HG03565 (cell line): Measurements from ENCODE around the gene SENP8.
A peak's percentile ranks its signal among the peaks of the same experiment; 100 is the strongest.
"Not testable (repeated sequence)": the region's sequence is repeated elsewhere in the genome, so short reads cannot be mapped to it uniquely, and the experiment has no call there.

Experiments used
- ATAC-seq: cut with Tn5 transposase; IDR thresholded peaks from one replicate; pipeline ENCODE4 v1.9.1; 2021; ENCODE audit warnings: mild to moderate bottlenecking, moderate library complexity; ENCODE audit not compliant: unreplicated experiment

Gene SENP8

GRCh38 chr15:72154316-72154715 lies 36.1 kb downstream of the SENP8 start:
- no peak for ATAC-seq

- ATAC-seq: no peak
Observed at GRCh38 chr15:72155003-72155621, 36.9 kb downstream of the SENP8 start.

GRCh38 chr15:72155635-72156616 lies 37.7 kb downstream of the SENP8 start:
- ATAC-seq: peak; percentile 67

DNA sequence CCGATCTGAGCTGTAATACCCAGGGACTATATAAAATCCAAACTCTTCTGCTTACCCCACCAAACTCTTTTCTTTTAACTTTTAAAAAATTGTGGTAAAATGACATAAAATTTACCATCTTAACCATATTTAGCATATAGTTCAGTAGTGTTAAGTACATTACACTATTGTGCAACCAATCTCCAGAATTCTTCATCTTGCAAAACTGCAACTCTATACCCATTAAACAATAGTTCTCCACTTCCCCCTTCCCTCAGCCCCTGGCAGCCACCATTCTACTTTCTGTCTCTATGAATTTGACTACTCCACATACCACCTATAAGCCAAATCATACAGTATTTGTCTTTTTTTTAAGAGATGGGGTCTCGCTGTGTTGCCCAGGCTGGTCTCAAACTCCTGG lies 38.7 kb downstream of the SENP8 start:
- no peak for ATAC-seq

DNA sequence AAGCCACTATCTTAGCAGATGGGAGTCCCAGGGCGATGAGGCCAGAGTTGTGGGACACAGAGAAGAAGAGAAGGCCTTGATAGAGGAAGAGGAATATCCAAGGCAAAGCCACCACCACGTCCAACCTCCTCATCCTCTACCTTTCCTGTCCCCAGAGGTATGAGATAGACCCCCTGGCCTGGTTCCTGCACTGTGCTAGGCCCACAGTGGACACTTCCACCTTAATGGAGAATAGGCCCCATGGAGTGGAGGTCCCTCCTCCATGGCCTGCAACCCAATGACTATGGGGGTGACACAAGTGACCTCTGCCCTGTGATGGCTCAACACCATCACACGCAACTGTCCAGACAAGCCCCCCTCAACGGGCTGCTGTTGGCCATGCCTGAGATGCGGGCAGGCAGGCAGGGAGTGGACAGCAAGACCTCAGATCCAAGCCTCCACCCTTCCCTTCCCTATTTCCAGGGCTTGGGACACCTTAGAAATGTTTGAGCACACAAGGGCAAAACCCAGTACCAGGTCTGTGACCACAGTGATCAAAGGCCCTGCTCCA lies 42.6 kb downstream of the SENP8 start:
- no peak for ATAC-seq

GRCh38 chr15:72161361-72162132 lies 43.3 kb downstream of the SENP8 start:
- no peak for ATAC-seq

DNA sequence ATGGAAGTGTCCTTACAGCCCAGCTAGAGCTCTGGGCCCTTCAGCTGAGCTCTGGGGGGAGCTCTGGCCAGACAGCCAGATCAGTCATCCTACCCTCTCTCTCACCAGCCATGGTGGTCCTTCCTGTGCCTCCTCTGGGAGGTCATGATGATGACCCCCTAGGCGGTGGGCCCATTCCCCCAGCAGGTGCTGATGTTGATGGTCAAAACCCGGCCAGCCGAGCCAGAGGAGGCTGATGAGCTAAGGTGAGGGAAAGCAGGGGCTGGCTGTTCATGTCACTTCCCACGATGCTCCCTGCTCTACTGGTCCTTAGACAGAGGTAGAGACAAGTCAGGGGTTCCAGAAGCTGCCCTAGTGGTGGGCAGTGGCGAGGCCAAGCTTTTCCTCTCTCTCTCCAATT lies 44.4 kb downstream of the SENP8 start:
- ATAC-seq: no peak

- ATAC-seq: no peak
Observed at GRCh38 chr15:72163719-72164118, 45.5 kb downstream of the SENP8 start.

- no peak for ATAC-seq
Observed at GRCh38 chr15:72166716-72167417, 48.7 kb downstream of the SENP8 start.

DNA sequence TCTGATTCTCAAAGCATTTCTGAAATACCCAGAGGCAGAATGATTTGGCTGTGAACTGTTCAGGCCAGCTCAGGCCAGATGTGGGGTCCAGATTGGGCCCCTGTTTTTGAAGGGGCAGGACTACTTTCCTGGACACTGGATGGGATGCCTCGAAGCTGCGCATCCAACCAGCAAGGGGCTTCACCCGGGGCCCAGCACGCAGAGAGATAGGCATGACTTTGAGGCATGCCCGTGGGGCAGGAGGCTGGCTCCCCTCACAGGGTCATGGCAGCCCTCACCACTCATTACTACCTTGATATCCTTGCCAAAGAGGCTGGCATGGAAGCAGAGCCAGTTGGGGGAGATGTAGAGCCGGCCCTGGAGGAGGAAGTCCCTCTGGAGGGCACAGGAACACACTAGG lies 49.2 kb downstream of the SENP8 start:
- ATAC-seq: no peak

GRCh38 chr15:72168131-72168807 lies 50.1 kb downstream of the SENP8 start:
- no peak for ATAC-seq

DNA sequence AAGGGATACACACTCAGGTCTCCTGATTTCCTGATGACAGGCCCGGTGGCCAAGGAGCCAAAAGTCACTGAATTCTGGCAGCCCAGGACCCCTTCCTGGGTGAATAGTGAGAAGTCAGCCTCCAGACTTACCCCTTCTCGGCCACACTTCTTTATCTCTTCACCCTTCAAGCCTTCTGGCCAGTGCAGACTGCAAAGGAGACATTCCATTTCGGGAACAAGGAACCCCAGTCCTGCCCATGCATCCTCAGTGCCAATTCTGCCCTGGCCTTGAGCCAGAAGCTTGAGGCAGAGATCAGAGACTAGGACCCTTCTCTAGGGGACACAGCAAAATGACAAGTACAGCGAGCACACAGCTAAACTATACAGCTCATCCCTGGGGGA lies 50.6 kb downstream of the SENP8 start:
- ATAC-seq: no peak

- no peak for ATAC-seq
Observed at GRCh38 chr15:72169236-72169920, 51.2 kb downstream of the SENP8 start.

DNA sequence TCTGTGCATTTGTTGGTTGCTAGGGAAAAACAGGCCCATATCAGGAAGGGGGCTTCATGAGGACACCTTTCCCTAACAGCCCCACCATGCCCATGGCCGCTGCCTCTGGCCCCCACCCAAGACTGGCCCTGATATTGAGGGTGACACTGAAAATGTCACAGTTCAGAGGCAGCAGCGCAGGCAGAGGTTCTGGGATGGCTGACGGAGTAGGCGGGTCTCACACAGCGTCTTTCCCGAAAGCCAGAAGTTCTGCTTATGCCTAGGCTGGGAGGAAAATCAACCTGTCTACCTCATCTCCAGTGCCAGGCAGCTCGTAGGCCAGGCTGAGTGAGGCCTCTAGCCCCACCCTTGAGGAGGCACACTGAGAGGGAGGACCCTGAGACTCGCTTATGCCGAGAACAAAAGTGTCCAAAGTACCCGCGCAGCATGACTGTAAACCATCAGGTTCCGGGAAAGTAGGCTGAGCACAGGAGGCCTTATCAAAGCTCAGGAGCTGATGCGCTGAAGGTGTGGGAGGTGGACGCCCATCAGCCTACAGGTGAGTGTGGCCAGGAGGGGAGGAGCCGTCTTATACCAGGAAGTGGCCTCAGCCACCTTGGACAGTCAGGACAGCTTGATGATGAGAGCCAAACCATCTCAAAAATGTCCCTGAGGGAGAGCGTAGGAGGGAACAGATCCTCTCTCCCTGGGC lies 51.9 kb downstream of the SENP8 start:
- ATAC-seq: no peak

DNA sequence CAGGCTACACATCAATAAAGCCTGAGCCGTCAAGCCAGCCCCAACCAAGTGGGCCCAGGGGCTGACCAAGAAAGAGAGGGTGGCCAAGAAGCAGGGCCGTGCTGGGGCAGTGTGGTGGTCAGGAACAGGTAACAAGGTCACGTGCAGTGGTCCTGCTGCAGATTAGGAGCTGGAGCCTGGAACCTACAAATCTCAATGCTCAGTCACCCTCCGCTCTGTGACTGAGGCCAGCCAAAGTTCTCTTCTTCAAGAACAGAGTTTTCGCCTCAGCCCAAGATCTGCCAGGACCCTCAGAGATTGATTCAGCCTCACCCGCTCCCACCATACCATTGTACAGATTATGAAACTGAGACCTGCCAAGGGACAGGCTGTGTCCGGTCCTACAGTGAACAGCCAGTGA lies 52.5 kb downstream of the SENP8 start:
- ATAC-seq: no peak

DNA sequence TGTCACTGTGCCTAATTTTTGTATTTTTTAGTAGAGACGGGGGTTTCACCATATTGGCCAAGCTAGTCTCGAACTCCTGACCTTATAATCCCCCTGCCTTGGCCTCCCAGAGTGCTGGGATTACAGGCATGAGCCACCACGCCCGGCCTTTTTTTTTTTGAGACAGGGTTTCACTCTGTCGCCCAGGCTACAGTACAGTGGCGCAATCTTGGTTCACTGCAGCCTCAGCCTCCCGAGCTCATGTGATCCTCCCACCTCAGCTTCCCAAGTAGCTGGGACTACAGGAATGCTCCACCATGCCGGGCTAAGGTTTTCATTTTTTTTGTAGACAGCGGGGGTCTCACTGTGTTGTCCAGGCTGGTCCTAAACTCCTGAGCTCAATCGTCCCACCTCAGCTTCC lies 53.8 kb downstream of the SENP8 start:
- not testable (repeated sequence) for ATAC-seq

- no peak for ATAC-seq
Observed at GRCh38 chr15:72172796-72173195, 54.6 kb downstream of the SENP8 start.

DNA sequence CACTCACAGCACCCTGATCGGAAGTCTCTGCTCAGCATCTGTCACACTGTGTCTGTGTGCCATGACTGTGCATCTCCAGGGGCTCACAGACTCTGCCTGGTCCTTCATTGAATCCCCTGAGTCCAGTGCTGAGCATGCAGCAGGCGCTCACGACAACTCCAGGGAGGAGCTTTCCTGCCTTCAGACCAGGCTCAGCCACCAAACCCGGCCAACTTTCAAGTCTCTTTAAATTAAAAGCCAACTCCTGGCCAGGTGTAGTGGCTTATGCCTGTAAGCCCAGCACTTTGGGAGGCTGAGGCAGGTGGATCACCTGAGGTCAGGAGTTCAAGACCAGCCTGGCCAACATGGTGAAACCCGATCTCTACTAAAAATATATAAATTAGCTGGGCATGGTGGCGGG lies 55.2 kb downstream of the SENP8 start:
- ATAC-seq: no peak
